ENCODE measurements around the gene AOPEP.

AOPEP gene

DNA sequence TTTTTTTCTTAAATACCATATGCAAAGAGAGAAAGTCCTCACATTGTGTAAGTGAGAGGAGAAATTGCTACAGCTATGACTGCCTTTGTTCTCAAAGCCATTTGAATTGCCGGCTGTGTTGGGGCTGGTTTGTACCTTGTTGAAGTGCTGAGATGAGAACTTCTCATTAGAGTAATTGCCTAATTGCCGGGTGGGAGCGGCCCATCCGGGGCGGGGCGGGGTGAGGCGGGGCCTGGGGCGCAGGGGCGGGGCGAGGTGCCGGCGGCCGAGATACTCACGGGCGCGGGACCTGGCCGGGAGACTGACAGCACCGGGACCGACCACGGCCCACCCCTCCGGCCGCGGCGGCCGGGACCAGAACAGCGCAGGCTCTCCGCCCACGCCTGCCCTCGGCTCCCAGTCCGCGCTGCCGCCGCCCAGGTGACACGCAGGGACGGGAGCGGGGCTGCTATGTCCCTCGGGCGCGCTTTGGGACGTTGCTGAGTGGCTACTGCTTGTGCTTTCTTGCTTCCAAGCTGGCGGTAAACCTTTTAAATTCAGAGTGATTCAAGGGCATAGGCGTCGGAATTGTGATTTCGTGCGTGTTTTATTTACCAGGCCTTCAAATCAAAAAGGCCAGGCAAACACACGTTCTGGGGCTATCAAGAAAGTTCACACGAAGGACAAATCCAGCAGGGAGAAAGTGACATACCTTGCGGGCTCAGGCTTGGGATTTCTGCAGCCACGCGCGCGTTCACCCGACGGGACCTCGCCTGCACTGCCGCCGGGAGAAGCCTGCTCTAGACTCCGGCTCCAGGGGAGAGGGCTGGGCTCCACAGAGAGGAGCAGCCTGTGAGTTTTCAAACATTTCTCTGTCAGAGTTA is 322.0 kb downstream of the AOPEP start:
- DNase-seq, result peak; percentile 84

GRCh38 chr9:95049761-95050160 is 323.3 kb downstream of the AOPEP start:
- DNase-seq, result no peak

- DNase-seq, result no peak
These were observed 327.4 kb downstream of the AOPEP start for GRCh38 chr9:95053611-95054570.

DNA sequence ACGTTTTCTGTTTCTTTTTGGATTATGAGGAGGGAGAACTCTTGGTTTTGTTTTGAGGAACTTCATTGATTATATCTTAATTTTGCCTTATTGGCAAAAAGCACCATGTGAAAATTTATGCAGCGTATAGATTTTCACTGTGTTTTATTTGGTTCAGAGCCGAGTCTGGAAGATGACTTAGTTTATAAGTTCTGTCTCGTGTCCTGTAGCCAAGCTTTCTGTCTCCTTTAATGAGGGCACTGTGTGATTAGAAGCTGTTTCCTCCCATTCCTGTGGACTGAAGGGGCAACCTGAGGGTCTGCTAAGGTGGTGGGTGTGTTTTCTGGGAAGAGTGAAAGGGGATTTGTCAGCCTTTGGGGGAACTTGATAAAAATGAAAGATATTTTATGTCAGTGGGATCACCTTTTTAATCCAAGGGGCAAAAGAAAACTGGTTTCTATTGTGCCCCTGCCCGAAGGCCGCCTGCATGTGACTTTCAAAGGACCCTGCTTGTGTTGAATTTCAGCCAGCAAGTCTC is 328.9 kb downstream of the AOPEP start:
- DNase-seq, result no peak

GRCh38 chr9:95055851-95056551 is 329.5 kb downstream of the AOPEP start:
- no peak for DNase-seq

DNA sequence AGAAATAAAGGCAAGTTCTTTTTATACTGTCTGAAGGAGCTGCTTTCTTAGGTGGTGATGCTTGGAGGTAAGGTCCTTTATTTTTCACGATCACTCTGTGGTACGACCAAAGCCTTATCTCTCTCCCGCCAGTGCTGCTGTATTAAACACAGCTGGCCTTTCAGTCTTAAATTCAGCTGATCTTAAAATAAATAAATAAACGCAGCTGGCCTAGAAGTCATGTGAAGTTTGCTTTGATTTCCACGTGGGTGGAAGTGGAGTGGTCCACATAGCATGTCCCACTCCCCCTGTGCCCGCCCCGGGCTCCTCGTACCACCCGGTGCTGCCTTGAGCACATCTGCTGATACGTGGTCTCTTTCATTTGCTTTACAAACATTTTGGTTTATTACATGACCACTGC is 330.6 kb downstream of the AOPEP start:
- no peak for DNase-seq

DNA sequence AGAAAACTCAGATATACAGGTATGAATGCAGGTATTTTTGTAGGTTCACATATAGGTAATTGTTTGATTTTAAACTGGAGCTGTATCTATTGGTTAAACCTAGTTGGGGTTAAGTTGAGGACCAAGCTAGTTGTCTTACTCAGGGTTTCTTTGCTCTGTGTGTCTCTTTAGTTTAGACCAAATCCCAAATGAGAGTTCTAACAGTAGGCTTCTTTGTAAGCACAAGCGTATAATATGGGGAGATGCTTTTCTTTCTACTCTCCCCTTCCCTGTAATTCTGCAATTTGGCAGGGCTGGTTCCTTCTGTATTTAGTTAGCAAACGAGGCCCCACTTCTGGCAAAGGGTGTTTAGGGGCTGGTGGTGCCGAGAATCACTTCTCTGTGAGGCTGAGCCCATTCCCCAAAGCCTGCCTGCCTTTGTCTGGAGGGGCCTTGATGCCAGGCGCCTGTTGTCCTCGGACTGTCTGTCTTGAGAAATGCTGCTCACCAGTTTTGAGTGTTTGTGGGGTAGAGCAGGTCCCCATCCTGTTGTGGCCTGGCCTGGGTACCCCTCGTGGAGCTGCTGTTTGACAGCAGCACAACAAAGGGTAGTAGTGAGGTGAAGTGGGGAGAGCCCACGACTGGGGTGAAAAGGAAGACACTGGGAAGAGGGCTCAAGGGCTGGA is 331.8 kb downstream of the AOPEP start:
- no peak for DNase-seq

- DNase-seq, result no peak
These were observed 332.4 kb downstream of the AOPEP start for GRCh38 chr9:95058795-95059386.

- DNase-seq, result no peak
These were observed 333.7 kb downstream of the AOPEP start for GRCh38 chr9:95060234-95060633.

DNA sequence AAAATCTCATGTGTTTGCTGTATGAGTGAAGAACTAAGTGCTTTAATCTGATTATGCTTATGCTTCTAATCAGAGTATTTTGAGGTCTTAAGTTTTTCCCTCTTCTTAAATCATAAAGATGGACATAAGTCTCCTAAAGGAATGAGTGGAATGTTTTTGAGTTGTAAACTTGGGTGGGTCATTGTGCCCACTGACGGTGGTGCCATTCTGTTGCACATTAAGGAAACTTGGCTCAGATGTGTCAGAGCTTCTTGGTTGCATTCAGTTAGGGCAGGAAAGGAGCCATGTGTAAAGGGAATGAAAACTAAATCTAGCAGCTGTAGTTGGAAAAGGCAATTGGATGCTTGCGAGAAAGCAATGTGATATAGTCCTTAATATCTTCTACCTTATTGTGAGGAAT is 334.4 kb downstream of the AOPEP start:
- no peak for DNase-seq

DNA sequence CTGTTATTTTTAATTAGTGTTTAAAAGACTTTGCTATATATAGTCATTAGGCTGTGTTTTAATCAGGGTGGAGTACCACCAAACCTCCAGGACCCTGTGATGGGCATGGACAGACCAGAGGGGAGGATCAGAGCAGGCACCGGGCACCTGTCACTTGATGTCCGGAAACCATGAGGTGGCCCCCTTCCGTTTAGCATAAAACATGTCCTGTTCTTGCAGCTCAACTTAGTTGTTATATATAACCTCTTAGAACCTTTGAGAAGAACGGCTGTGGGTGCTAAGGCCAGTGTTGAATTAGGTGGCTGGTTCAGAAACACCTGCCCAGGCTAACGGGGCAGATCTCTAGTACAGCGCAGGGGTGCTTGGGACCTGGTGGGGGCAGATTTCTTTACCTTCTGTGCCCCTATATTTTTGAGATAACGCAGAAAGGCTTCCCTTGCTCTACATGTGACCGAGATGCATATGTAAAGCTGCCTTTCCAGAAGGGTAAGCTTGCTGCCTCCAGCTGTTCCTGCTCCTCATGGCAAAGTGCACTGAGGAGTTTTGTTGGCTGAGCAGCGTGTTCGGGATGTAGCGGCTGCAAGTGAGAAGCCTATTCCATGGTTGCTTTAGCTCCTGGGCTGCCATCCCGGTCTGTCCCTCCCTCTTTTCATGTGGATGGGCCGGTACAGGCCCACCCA is 335.6 kb downstream of the AOPEP start:
- no peak for DNase-seq

- DNase-seq, result no peak
These were observed 336.1 kb downstream of the AOPEP start for GRCh38 chr9:95062596-95063065.

- no peak for DNase-seq
These were observed 336.8 kb downstream of the AOPEP start for GRCh38 chr9:95063300-95063699.

GRCh38 chr9:95065224-95065623 is 338.7 kb downstream of the AOPEP start:
- DNase-seq, result no peak

- DNase-seq, result no peak
These were observed 340.6 kb downstream of the AOPEP start for GRCh38 chr9:95067057-95067456.

GRCh38 chr9:95067897-95068296 is 341.4 kb downstream of the AOPEP start:
- no peak for DNase-seq

DNA sequence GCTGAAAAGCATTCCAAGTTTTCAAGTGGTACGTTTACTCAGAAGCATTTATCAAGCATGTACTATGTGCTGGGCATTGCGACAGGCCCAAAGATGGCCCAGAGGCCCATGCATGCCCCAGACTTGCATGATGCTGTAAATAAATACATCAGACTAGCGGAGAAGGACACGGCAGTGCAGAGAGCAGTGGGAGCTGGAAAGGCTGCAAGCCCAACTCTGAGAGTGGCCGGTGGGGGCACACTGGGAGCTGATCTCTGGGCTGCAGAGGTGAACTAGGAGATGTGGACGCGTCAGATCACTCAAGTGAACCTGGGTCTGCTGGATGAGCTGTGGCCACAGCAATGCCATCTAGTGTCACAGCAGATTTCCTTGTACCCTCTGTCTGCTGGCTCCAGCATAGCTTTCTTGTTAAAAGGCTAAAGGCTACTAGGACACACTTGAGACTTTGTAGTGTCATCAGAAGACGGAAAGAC is 344.1 kb downstream of the AOPEP start:
- no peak for DNase-seq

DNA sequence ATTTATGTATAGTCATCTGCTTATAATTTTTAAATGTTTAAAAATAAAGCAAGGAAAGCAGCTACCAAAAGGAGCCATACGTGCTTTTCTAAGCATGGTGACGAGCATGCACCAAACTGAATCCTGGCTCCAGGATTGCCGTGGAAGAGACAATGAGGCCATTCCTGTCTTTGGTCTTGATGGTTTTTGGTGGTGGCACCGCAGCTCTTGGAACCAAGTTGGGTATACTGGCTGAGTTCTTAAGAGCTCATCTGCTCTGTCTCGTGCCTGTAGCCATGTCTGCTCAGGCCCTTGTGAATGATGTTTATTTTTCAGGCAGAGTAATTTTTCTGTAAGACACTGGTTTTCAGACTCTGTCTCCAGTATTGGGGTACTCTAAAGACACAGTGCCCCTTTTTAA is 345.0 kb downstream of the AOPEP start:
- no peak for DNase-seq

DNA sequence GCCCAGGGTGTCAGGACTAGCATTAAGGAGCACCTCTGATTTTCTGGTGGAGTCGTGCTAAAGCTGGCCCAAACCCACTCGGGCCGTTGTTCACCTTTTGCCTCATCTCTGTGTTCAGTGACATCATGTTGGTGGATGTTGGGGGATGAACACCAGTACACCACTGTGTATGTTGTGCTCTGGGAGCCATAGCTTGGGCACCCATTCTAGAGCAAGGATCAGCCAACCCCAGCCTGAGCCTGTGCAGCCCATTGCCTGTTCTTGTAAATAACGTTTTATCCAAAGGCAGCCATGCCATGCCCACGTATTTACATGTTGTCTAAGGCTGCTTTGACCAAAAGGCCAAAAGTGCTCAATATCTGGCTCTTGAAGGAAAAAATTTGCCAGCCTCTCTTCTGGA is 345.4 kb downstream of the AOPEP start:
- no peak for DNase-seq

DNA sequence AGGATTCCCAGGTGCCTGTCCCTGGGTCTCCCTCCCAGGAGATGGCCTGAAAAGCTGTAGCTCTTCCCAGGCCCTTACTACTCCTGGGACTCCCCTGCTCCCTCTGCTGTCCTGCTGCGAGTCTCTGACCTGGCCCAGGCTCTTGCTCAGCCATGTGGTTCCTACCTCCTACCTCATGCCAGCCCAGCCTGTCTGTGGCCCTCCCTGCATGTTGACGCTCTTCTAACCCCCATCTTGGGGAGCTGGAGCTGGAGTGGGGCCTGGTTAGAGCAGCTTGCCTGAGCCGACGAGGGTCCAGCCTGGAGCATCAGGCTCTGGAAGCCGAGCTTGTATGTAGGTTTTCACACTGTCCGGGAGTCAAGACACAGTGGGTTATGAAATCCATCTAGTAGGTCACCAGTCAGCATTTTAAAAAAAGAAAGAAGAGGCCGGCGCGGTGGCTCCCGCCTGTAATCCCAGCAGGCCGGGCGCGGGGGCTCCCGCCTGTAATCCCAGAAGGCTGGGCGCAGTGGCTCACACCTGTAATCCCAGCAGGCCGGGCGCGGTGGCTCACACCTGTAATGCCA is 346.6 kb downstream of the AOPEP start:
- DNase-seq, result no peak

DNA sequence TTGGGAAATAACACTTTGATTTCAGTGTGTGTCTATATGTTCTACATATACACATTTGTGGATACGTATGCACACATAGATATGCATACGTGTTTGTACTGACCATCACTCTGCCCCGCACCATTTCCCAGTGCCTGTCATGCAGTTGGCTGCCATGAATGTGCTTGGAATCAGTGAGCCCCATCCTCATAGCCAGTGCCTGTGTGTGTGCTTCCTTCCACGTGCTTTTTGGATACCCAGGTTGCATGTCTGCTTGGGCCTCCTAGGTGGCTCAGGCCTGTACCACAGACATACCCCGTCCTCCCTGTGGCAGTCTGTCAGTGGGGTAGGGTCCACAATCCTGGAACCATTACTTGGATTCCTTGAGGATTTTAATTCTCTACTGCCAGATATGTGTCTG is 347.4 kb downstream of the AOPEP start:
- DNase-seq, result no peak
